ENCODE measurements around the gene PTGES2. TPM values are rescaled to one million over a fixed set of nuclear protein-coding genes. Genes with fewer than 3 reads are reported as not detected.

The PTGES2 gene
- total and polyA plus RNA-seq, 2 of the 13 experiments (the other 11 are each of a cell fraction or from before 2014, with no cell fraction given), result 63.7 to 79.8 TPM

DNA sequence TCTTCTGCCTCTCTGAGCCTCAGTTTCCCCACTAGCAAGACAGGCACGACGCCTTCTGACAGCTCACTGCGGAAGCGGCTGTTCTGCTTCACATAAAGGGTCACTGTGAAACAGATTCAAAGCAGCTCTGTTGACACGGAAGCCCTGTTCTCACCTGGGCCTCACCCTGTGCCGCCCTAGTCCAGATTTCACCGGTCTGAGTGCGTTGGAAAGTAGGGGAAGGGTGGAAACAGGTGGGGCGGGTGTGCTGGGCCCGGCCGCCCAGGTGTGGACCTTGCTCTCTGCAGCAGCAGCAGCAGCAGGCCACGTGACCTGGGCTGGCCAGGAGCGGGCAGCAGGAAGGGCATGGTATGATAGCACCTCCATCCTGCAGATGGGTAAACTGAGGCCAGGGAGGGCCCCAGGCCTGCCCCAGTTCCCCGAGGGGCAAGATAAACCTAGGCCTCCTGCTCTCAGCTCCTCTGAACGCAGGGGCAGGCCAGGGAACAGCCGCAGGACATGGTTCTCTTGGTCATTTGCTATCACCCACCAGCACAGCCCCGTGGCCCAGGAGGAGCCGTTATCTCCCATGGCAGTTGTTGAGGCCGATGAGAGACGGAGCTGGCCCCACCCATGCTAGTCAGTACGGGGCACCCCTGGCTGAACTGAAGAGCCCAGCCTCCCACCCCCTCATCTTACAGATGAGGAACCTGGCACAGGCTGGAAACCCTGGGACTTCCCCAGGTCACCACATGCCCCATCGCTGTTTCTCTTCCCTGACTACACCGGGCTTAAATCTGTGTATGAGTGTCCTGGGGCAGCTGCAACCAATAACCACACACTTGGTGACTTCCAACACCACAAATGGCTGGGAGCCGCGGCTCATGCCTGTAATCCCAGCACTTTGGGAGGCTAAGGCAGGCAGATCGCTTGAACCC, 12.1 kb downstream of the PTGES2 start (continued):
- TF ChIP-seq, protein P1, sequence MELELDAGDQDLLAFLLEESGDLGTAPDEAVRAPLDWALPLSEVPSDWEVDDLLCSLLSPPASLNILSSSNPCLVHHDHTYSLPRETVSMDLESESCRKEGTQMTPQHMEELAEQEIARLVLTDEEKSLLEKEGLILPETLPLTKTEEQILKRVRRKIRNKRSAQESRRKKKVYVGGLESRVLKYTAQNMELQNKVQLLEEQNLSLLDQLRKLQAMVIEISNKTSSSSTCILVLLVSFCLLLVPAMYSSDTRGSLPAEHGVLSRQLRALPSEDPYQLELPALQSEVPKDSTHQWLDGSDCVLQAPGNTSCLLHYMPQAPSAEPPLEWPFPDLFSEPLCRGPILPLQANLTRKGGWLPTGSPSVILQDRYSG (CRISPR knock-in tag; IDR thresholded peaks at IDR 0.05), result no peak
- TF ChIP-seq ZNF781 (CRISPR knock-in tag; IDR thresholded peaks at IDR 0.05; ENCODE audit: borderline replicate concordance, not compliant biosample characterization), result peak; percentile 71
- TF ChIP-seq AHR (CRISPR knock-in tag; IDR thresholded peaks at IDR 0.05), result no peak; the same call in 1 of the 2 replicates
- no peak for TF ChIP-seq ZNF703 (CRISPR knock-in tag; IDR thresholded peaks at IDR 0.05; ENCODE audit: borderline replicate concordance)
- no peak for TF ChIP-seq RFXANK (CRISPR knock-in tag; IDR thresholded peaks at IDR 0.05)
- no peak for TF ChIP-seq TBP (CRISPR knock-in tag; IDR thresholded peaks at IDR 0.05)
- TF ChIP-seq KAT7 (CRISPR knock-in tag; IDR thresholded peaks at IDR 0.05; ENCODE audit: borderline replicate concordance), result no peak; the same call in 1 of the 2 replicates
- peak; percentile 43 for TF ChIP-seq SKI (IDR thresholded peaks at IDR 0.05; ENCODE audit: partially characterized antibody)
- TF ChIP-seq ZNF282 (IDR thresholded peaks at IDR 0.05; ENCODE audit: partially characterized antibody), result no peak
- TF ChIP-seq RFX1 (IDR thresholded peaks at IDR 0.05), result no peak
- no peak for TF ChIP-seq ZNF564 (CRISPR knock-in tag; IDR thresholded peaks at IDR 0.05)
- peak; percentile 77 for TF ChIP-seq CCDC6 (CRISPR knock-in tag; IDR thresholded peaks at IDR 0.05)
- TF ChIP-seq ZNF83 (CRISPR knock-in tag; IDR thresholded peaks at IDR 0.05; ENCODE audit: borderline replicate concordance), result no peak
- TF ChIP-seq, protein P2, sequence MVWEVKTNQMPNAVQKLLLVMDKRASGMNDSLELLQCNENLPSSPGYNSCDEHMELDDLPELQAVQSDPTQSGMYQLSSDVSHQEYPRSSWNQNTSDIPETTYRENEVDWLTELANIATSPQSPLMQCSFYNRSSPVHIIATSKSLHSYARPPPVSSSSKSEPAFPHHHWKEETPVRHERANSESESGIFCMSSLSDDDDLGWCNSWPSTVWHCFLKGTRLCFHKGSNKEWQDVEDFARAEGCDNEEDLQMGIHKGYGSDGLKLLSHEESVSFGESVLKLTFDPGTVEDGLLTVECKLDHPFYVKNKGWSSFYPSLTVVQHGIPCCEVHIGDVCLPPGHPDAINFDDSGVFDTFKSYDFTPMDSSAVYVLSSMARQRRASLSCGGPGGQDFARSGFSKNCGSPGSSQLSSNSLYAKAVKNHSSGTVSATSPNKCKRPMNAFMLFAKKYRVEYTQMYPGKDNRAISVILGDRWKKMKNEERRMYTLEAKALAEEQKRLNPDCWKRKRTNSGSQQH (CRISPR knock-in tag; IDR thresholded peaks at IDR 0.05; ENCODE audit: low read depth), result peak; percentile 84; the same call in 1 of the 2 replicates
- TF ChIP-seq BCL3 (CRISPR knock-in tag; IDR thresholded peaks at IDR 0.05), result peak; percentile 60
- TF ChIP-seq ZNF367 (CRISPR knock-in tag; IDR thresholded peaks at IDR 0.05; ENCODE audit: borderline replicate concordance), result no peak
- no peak for TF ChIP-seq ZNF570 (CRISPR knock-in tag; IDR thresholded peaks at IDR 0.05; ENCODE audit: borderline replicate concordance)
- TF ChIP-seq, protein P3, sequence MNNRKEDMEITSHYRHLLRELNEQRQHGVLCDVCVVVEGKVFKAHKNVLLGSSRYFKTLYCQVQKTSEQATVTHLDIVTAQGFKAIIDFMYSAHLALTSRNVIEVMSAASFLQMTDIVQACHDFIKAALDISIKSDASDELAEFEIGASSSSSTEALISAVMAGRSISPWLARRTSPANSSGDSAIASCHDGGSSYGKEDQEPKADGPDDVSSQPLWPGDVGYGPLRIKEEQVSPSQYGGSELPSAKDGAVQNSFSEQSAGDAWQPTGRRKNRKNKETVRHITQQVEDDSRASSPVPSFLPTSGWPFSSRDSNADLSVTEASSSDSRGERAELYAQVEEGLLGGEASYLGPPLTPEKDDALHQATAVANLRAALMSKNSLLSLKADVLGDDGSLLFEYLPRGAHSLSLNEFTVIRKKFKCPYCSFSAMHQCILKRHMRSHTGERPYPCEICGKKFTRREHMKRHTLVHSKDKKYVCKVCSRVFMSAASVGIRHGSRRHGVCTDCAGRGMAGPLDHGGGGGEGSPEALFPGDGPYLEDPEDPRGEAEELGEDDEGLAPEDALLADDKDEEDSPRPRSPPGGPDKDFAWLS (CRISPR knock-in tag; IDR thresholded peaks at IDR 0.05; ENCODE audit: borderline replicate concordance), result peak; percentile 96
- TF ChIP-seq ZNF251 (CRISPR knock-in tag; IDR thresholded peaks at IDR 0.05), result 0 out of 2 replicates have a peak, but pooled peaks have one; percentile 38
- peak; percentile 59; the same call in 1 of the 2 replicates for TF ChIP-seq HOXD1 (CRISPR knock-in tag; IDR thresholded peaks at IDR 0.05)
- TF ChIP-seq HOXA9 (CRISPR knock-in tag; IDR thresholded peaks at IDR 0.05; ENCODE audit: borderline replicate concordance), result no peak
- TF ChIP-seq ZNF510 (CRISPR knock-in tag; IDR thresholded peaks at IDR 0.05; ENCODE audit: low read depth), result peak; percentile 97
- no peak for TF ChIP-seq KDM1A (CRISPR knock-in tag; IDR thresholded peaks at IDR 0.05)
